Stimulated activated CD4-positive, alpha-beta T cell treated with anti-CD3 and anti-CD28 coated beads, Interleukin-1b, Interleukin-23, amount 100 ng/mL, for 4 hours (primary cell): ENCODE measurements around the gene C16orf78.

ENCODE experiments used
- DNase-seq, 2 donors: peaks; one replicate each; pipeline ENCODE4 v3.0.0-alpha.2; 2020; ENCODE audit warnings: low read depth in 2 of 2

C16orf78 gene

DNA sequence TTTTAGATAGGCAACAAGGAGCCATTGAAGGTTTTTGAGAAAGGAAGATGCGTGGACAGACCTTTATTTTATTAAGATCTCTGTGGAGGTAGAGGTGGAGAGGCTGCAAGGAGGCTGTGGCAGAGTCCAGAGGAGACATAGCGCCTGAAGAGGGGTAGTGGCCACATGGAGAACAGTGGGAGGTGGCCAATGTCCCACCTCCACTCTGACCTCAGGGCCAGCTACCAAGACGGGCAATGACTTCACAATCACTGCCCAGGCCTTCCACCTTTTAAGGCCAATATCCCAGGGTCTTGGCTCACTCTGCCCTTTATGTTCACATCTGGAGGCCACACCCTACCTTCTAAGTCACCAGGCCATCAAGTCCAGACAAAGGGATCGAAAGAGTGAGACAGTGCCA is at the start of gene C16orf78:
TSS of gene C16orf78 (plus strand) at position 301 of the 400 bp plus-strand sequence. CDS start 136 bp downstream, outside the sequence.
- no peak for DNase-seq

DNA sequence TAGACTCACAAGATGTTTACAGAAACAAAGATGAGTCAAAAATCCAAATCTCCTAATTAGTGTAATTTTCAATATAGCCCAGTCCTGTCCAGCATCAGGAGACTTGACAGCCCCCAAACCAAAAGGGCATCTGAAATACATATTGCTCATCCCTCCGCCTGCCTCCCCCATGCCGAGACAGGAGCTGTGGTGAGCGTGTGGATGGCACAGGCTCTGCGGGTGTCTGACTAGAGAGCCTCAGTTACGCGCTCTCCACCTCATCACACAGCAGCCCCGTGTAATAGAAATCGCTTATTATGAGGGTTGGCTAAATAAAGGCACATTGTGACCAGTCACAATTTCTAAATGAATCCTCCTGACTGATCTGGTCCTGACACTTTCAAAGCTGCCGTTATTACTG is 48.9 kb upstream of the C16orf78 start:
- DNase-seq: no peak

DNA sequence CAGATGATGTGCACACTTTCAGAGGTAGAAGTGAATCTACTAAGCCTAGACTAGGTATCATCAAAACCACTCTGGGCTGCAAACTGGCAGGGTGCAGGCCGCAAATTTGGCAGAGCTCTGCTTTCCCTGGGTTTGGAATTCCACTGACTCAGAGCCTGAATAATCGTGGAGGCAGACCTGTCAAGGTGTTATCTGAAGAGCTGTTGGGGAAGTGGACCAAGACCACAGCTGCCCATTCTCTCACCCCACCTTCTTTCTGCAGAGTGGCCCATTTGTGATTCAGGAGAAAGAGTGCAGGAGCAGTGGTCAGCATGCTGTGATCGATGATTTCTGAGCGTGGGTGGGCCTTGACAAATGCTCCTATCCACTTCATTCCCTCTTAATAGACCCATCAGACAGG is 46.1 kb upstream of the C16orf78 start:
- DNase-seq: no peak

GRCh38 chr16:49328325-49328724 is 45.3 kb upstream of the C16orf78 start:
- DNase-seq: no peak

DNA sequence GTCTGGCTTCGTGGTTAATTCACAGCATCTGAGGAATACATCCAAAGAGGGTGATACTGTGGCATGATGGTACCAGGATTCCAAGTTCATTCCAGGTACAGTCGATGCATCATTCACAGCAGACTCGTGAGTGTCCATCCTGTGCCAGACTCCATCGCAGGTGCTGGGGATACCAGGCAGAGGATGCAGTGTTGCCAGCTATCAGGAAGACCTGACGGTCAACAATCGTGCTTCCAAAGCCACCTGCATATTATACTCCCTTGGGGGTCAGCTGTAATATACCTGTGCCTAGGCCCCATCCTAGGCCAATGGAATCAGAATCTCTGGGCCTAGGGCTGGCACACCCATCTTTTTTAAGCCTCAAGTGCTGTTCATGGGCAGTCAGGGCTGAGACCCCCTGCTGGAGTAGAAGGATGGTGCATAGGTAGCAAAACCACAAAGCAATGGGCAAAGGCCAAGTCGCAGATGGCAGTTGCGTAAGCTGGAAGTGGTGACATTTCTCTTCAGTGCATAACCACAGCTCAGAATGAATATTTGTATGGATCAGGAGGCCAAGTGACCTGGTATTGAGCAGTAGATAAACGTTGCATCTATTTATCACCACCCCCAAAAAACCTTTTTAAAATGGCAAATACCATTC is 42.9 kb upstream of the C16orf78 start:
- no peak for DNase-seq

GRCh38 chr16:49332589-49333258 is 40.9 kb upstream of the C16orf78 start:
- DNase-seq: no peak

DNA sequence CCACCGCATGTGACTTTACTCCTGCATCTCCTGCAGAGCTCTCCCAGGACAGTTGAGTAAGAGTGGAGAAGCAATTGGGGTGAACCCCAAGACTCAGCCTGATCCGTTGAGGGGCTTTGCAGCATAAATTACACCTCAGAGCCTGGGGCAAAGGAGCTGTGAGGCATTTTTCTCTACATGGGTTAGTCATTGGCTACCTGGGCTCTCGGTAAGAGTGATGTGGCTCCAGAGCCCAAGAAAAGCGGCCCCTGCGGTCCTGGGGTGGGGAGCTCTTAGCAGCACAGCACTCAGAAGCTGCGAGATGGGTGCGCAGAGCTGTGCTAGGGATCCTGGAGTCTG is 40.4 kb upstream of the C16orf78 start:
- no peak for DNase-seq

DNA sequence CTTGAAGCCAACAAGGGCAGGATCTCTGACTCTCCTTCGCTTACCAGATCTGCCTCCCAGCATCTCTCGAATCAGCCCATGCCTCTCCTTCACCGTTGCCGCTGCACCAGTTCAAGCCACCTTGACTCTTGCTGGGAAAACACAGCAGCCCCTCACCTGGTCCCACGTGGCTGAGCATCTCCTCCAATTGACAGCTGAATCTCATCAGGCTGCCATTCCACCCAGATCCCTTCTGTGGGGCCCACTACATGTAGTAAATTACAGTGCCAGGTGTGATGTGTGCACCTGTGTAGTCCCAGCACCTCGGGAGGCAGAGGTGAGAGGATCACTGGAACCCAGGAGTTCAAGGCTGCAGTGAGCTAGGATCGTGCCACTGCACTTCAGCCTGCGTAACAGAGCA is 37.8 kb upstream of the C16orf78 start:
- DNase-seq: no peak

DNA sequence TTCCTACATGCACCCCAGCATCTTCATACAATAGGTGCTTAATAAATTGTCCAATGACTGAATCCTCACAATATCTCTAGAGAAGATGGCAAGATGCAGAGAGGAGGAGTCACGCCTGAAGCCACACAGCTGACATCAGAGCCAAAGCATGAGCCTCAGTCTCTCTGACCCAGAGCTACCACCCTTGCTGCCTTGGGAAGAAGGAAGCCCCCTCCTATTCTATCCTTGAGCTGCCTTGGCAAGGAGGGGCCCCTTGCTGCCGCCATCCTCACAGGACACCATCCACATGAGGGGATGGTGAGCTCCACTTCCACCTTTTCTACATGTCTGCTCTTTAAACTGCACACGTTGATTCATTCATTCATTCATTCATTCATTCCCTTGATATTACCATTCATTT is 37.0 kb upstream of the C16orf78 start:
- no peak for DNase-seq

GRCh38 chr16:49337814-49338350 is 35.7 kb upstream of the C16orf78 start:
- no peak for DNase-seq

- no peak for DNase-seq
Observed at GRCh38 chr16:49338611-49339265, 34.9 kb upstream of the C16orf78 start.

DNA sequence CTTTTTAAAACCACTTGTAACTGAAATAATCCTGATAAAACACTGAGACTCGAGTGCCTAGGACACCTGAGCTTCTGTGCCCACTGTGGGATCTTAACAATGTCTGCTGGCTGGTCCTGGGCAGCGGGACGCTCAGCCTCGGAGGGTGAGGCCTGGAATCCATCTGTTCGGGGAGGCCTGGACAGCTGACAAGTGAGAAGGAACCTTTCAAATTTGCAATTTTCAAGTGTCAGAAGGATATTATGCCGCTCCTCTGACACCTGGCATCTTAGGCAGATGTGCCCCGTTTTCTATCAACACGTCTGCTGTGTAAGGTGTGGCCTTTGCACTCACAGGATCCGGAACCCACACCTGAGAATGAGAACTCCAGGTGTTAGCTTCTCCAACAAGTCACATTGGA is 33.1 kb upstream of the C16orf78 start:
- DNase-seq: no peak

DNA sequence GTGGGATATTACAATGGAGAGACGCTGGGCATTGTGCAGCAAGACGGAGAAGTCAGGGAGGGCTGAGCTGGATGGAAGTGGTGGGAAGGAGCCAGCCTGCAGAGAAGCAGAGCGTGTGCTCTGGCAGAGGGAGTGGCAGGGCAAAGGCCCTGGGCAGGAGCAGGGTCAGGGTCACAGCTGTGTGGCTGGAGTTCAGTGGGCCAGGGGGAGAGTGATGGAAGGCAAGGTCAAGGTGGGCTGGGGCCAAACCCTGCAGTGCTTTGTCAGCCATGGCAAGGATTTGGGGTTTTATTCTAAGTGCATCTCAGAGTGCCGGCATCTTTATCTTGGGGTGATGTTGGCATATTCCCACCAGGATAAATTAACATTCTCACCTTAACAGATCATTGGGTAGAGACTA is 31.9 kb upstream of the C16orf78 start:
- no peak for DNase-seq

DNA sequence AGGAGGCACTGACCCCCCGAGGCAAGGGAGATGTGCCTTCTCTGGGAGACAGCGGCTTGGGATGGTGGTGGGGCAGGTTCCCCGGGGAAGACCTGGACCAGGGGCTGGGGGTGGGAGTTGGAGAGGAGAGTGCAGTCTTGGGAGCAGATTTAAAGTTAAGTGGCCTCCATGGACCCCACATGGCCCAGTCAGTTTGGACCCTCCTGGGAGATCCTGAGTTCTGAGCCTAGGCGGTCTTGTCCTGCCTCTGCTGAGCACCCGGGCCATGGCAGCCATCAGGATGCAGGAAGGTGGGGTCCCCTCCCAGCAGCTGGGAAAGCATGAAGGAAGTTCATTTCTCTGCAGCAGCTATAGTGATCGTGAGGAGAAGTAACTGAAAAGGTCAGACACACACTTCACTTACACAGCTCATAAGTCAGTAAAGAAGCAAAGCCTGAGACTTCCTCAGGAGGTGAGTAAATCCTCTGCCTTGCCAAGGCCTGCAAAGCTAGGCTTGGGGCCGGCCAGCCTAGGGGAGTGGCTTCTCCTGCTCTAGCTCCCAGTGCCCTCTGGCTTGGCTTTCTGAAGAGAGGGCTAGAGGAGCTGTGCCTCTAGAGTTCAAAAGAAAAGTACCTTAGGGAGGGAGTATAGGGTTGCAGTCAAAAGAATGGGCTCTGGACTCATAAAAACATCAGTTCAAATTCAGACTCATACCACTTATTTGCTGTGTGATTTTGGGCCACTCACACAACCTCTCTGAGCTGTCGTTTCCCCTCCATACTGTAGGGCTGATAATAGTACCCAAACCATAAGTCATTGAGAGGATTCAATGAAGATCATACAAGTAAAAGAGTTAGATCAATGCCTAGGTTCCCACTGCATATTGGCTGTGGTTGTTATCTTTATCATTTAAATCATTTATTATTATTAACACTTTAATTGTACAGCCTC is 31.0 kb upstream of the C16orf78 start:
- no peak for DNase-seq

GRCh38 chr16:49343291-49343690 is 30.3 kb upstream of the C16orf78 start:
- no peak for DNase-seq

GRCh38 chr16:49344401-49344800 is 29.2 kb upstream of the C16orf78 start:
- DNase-seq: no peak

GRCh38 chr16:49345829-49346228 is 27.8 kb upstream of the C16orf78 start:
- DNase-seq: no peak

DNA sequence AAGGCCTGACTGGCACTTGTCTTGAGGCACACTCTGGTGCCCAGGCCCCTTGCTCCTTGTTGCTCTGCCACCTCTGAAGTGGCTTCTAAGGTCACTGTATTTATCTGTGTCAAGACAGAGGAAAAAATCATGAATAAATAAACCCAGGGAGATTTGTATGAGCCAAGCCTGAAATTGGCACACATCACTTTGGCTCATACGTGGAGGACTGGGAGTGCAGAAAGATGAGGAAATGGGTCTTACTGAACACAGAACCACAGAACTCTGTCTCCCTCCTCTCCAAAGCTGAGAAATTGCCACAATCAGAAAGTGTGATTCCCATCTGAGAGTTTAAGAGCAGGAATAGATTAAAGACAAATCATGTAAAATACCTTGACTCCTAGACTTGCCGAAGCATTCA is 27.1 kb upstream of the C16orf78 start:
- no peak for DNase-seq

- DNase-seq: no peak
Observed at GRCh38 chr16:49347476-49347875, 26.1 kb upstream of the C16orf78 start.

- DNase-seq: no peak
Observed at GRCh38 chr16:49348408-49349176, 25.0 kb upstream of the C16orf78 start.
